Fibroblast of villous mesenchyme (primary cell): ENCODE measurements around the gene ANKRD44. TPM values are rescaled to one million over a fixed set of nuclear protein-coding genes. Genes with fewer than 3 reads are reported as not detected.

ENCODE experiments used
- DNase-seq: peaks from one replicate; pipeline ENCODE4 v3.0.0-alpha.2; 2010; ENCODE audit warnings: low read depth
- H3K4me3 ChIP-seq: 2 replicates; pipeline ENCODE4 v1.5.1; 2011; ENCODE audit warnings: low read depth, mild to moderate bottlenecking, low read length
- total RNA-seq: library from RNA; depleted of rRNA; stranded (reverse); fragments of >200 nt; gene quantifications from 2 replicates; pipeline ENCODE4 v1.2.3, GENCODE V29; 2012
- TF ChIP-seq, protein P1 (sequence below): IDR thresholded peaks from 2 replicates; pipeline ENCODE4 v1.5.1; 2012; ENCODE audit warnings: low read depth, mild to moderate bottlenecking, low read length; ENCODE audit not compliant: insufficient read depth

The ANKRD44 gene
- total RNA-seq, 1 donor: 3.9 TPM

DNA sequence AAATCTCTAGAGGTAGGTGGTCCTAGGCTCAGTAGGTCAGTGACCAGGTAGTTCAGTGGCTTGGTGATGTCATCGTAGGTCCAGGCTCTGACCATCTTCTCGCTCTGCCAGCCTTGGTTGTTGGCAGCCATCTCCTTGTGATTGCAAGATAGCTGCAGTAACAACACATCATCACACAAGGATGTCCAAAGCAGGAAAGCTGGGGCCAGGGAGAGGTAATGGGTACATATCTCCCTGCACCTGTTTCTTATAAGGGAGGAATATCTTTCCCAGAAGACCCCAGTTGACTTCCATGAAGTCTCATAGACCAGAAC lies 60.5 kb downstream of the ANKRD44 start:
- TF ChIP-seq, protein P1, sequence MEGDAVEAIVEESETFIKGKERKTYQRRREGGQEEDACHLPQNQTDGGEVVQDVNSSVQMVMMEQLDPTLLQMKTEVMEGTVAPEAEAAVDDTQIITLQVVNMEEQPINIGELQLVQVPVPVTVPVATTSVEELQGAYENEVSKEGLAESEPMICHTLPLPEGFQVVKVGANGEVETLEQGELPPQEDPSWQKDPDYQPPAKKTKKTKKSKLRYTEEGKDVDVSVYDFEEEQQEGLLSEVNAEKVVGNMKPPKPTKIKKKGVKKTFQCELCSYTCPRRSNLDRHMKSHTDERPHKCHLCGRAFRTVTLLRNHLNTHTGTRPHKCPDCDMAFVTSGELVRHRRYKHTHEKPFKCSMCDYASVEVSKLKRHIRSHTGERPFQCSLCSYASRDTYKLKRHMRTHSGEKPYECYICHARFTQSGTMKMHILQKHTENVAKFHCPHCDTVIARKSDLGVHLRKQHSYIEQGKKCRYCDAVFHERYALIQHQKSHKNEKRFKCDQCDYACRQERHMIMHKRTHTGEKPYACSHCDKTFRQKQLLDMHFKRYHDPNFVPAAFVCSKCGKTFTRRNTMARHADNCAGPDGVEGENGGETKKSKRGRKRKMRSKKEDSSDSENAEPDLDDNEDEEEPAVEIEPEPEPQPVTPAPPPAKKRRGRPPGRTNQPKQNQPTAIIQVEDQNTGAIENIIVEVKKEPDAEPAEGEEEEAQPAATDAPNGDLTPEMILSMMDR: no peak
- no peak for DNase-seq

DNA sequence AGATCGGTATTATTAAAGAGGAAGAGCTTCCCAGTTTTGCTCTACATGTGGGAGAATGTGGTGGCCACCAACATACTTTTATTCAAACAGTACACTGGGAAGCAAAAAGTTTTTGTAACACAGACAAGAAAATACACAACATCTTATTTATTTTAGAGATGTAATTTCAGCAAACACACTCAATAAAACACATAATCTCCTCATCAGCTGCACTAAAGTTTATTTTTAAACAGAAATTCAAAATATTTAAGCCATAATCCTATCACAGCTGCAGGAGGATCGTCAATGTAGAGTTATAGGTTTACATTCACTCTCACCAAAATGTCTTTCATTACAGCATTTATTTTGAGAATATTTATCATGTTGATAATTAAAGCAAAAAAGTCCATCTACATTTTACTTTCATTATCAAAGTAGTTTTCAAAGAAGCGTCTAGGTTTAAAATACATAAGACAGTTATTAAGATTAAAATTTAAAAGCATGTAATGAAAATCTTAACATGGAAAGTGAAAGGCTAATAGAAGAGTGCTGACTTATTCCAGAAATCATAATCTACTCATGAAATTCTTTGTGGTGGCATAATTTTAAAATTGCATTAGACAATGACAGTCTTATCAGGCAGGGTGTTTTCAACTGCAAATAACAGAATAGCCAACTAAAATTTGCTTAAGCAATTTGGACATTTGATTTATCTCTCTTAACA lies 61.0 kb downstream of the ANKRD44 start:
- no peak for DNase-seq
- TF ChIP-seq, protein P1: no peak
- no peak overlapping the region for H3K4me3 ChIP-seq

More for the DNA sequence above, 60.5 kb downstream of the ANKRD44 start:
- no peak overlapping the region for H3K4me3 ChIP-seq

DNA sequence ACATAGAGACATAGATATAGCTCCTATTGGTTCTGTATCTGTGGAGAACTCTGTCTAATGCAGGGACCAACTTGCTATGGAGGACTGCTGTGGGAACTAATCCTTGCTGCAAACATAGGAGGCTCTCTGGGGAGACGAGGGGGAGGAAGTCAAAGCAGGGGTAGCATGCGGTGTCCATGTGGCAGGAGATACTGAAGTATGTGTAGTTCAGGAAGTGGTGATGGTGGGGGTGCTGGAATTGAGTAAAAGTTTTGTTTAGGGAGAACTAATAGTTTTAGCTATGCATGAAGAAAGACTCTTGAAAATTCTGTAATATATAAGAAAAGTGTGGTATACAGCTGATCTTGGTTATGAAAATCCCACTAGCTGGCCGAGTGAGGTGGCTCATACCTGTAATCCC lies 62.0 kb downstream of the ANKRD44 start:
- TF ChIP-seq, protein P1: no peak
- no peak overlapping the region for H3K4me3 ChIP-seq
- no peak for DNase-seq

DNA sequence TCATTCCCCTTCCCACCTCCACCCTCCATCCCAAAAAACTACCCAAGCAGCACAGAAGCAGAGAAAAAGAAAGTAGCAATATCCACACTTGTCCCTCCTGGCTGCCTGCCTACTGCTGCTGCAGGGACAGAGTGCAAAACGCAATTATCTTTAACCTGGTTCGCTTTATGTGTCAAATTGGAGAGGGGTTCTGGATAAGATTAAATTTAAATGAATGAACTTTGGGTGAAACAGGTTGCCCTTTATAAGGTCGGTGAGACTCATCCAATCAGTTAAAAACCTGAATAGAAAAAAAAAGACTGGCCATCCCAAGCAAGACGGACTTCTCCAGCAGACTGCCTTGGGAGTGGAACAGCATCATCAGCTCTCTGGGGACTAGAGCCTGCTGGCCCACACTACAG lies 62.6 kb downstream of the ANKRD44 start:
- DNase-seq: no peak
- no peak overlapping the region for H3K4me3 ChIP-seq
- TF ChIP-seq, protein P1: no peak

DNA sequence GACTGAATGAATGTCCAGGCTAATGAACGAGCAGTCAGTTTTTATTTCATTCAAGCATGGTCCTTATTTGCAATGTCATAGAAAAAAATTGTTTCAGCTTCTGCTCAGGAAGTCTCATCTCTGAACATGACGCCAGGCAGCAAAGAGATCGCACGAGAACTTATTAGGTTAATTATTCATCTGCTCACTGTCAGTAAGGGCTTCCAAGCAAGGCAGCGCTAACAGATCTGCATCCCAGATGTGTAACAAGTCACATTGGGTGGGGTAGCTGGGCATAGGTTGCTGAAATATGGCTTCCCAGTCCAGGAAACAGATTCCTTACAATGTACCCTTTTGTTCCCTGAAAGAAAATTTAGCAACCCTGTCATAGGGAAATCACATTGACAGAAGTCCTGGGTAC lies 63.5 kb downstream of the ANKRD44 start:
- DNase-seq: no peak
- TF ChIP-seq, protein P1: no peak
- H3K4me3 ChIP-seq: no peak overlapping the region

DNA sequence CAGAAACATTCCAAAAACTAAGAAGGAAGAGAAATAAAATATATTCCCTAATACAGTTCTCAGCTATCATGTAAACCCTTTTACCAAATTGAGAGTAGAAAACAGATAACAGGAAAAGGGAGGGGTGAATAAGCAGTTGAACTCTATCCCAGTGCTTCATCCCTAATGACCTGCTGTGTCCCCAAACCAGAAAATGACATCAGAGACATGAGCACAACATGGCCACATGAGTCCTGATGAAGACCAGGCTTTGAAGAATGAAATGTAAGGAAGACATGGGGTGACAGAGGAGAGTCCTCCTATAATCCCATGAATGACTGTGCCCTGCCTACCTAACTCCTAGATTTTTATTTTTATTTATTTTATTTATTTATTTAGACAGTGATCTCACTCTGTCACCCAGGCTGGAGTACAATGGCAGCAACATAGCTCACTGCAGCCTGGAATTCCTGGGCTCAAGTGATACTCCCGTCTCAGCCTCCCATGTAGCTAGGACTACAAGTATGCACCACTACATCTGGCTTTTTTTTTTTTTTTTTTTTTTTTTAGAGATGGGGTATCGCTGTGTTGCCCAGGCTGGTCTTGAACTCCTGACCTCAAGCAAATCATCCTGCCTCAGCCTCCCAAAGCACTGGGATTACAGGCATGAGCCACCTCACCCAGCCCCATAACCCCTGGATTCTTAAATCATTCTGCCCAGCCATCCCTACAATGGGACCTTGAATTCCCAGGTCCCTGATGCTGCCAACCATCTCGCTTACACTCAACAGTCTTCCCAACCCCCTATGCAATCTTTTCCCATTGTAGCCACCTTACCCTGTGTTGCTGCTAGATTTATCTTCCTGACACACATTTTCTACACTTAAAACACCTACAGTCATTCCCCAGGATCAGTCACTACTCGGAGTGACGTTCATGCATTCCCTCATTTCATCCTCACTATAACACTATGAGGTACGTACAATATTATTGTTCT lies 64.5 kb downstream of the ANKRD44 start:
- TF ChIP-seq, protein P1: no peak
- DNase-seq: no peak
- H3K4me3 ChIP-seq: no peak overlapping the region
